Measurements from ENCODE around the gene CIC. TPM values are rescaled to one million over a fixed set of nuclear protein-coding genes. Genes with fewer than 3 reads are reported as not detected.
"Not testable (repeated sequence)": the region's sequence is repeated elsewhere in the genome, so short reads cannot be mapped to it uniquely, and the experiment has no call there.

Gene CIC
- total and polyA plus RNA-seq, 2 of the 13 experiments (the other 11 are each of a cell fraction or from before 2014, with no cell fraction given) = 5.9 to 8.0 TPM

- no TSS peak for BruUV-seq (replicated peaks)
- DNase-seq (ENCODE audit: low spot score) = no peak
- Histone ChIP-seq H3K27ac (ENCODE audit: extremely low read length, insufficient read depth, low read length) (no peak overlapping the region), H2AFZ (ENCODE audit: low read length) (no peak overlapping the region), H3K27me3 (ENCODE audit: control insufficient read depth in 1 of 2, insufficient read depth in 2 of 2, low read length in 2 of 2) (no peaks in the 10 kb centered on the region; a peak in 1 of 5 replicates), H3K4me3 (replicated peaks in 1 of 3; ENCODE audit: insufficient read depth in 1 of 3, low read depth in 2 of 3, low read length in 3 of 3) (no peak overlapping the region), H3K9ac (ENCODE audit: insufficient read depth, low read depth, low read length) (no peak overlapping the region), H3K9me3 (ENCODE audit: low read length) (no peaks in the 10 kb centered on the region), H3K4me2 (ENCODE audit: low read depth, low read length) (no peak overlapping the region), H4K20me1 (ENCODE audit: insufficient read depth, low read length) (no peaks in the 10 kb centered on the region), H3K36me3 (replicated peaks in 1 of 2; ENCODE audit: control insufficient read depth in 1 of 2, insufficient read depth in 2 of 2, low read length in 2 of 2) (peaks cover 2 to 9% of the 10 kb centered on the region in 2 experiments; a peak in 3 of 5 replicates), H3K4me1 (ENCODE audit: insufficient read depth, low read length) (peaks cover 36% of the 10 kb centered on the region), H3K79me2 (ENCODE audit: insufficient read depth, low read length) (peaks cover 21% of the 10 kb centered on the region)
- no peak for TF ChIP-seq TCF12 (IDR thresholded peaks at IDR 0.05)
- no peak for TF ChIP-seq TCF12 (CRISPR knock-in tag; IDR thresholded peaks at IDR 0.05)
- no peak for TF ChIP-seq FOXA1 (IDR thresholded peaks at IDR 0.05)
- TF ChIP-seq FOXA1 (CRISPR knock-in tag; IDR thresholded peaks at IDR 0.05) = no peak
- TF ChIP-seq NR2F1 (CRISPR knock-in tag; IDR thresholded peaks at IDR 0.05) = no peak
- no peak for TF ChIP-seq GTF3A (CRISPR knock-in tag; conservative IDR thresholded peaks at IDR 0.05)
- TF ChIP-seq MEF2D (CRISPR knock-in tag; IDR thresholded peaks at IDR 0.05) = no peak
- TF ChIP-seq SRSF9 (IDR thresholded peaks at IDR 0.05; ENCODE audit: borderline replicate concordance, insufficient read depth, low read depth, low read length, poor library complexity, severe bottlenecking) = no peak
- TF ChIP-seq ZNF547 (CRISPR knock-in tag; IDR thresholded peaks at IDR 0.05) = no peak
- TF ChIP-seq GFI1 (CRISPR knock-in tag; IDR thresholded peaks at IDR 0.05; ENCODE audit: borderline replicate concordance) = no peak
- no peak for TF ChIP-seq FOSL2 (CRISPR knock-in tag; IDR thresholded peaks at IDR 0.05)
- TF ChIP-seq ZNF296 (CRISPR knock-in tag; conservative IDR thresholded peaks at IDR 0.05) = no peak
- TF ChIP-seq ZNF83 (CRISPR knock-in tag; IDR thresholded peaks at IDR 0.05; ENCODE audit: borderline replicate concordance) = no peak
- in situ Hi-C loops (cut with HindIII; ENCODE audit: extremely low pct_ligation_motif_present, low pct_unique_long_range_greater_than_20kb) = no loop called here
- ATAC-seq = no peak
- no peak for FAIRE-seq
- WGBS (ENCODE audit: low lambda C conversion rate) = 74% methylated on average over 2 of the region's 2 CpGs
- ChIA-PET POLR2A (no interaction called here), CTCF (ENCODE audit: low intra/inter-chr PET ratio, low total read pairs) (no interaction called here)
- intact Hi-C loops (cut with micrococcal nuclease; ENCODE audit: unreplicated experiment) = no loop called here
Observed at GRCh38 chr19:42330241-42330711, 61.2 kb downstream of the CIC start.

- Histone ChIP-seq H3K36me3 (replicated peaks in 1 of 2; ENCODE audit: control insufficient read depth in 1 of 2, insufficient read depth in 2 of 2, low read length in 2 of 2) (peaks cover 4 to 13% of the 10 kb centered on the region in 2 experiments; a peak in 3 of 5 replicates), H3K4me1 (ENCODE audit: insufficient read depth, low read length) (peaks cover 35% of the 10 kb centered on the region), H3K79me2 (ENCODE audit: insufficient read depth, low read length) (peaks cover 15% of the 10 kb centered on the region)
- H3K9me3 ChIP-seq (ENCODE audit: low read length); in situ Hi-C loops (cut with HindIII; ENCODE audit: extremely low pct_ligation_motif_present, low pct_unique_long_range_greater_than_20kb); H2AFZ ChIP-seq (ENCODE audit: low read length); DNase-seq (ENCODE audit: low spot score); CTCF ChIA-PET (ENCODE audit: low intra/inter-chr PET ratio, low total read pairs); intact Hi-C loops (cut with micrococcal nuclease; ENCODE audit: unreplicated experiment); H4K20me1 ChIP-seq (ENCODE audit: insufficient read depth, low read length); H3K9ac ChIP-seq (ENCODE audit: insufficient read depth, low read depth, low read length); BruUV-seq (replicated peaks); ATAC-seq; H3K27me3 ChIP-seq (ENCODE audit: control insufficient read depth in 1 of 2, insufficient read depth in 2 of 2, low read length in 2 of 2); H3K4me3 ChIP-seq (replicated peaks in 1 of 3; ENCODE audit: insufficient read depth in 1 of 3, low read depth in 2 of 3, low read length in 3 of 3); H3K27ac ChIP-seq (ENCODE audit: extremely low read length, insufficient read depth, low read length); POLR2A ChIA-PET; FAIRE-seq; H3K4me2 ChIP-seq (ENCODE audit: low read depth, low read length): not testable (repeated sequence)
- WGBS (ENCODE audit: low lambda C conversion rate) = 90% methylated on average over 3 of the region's 3 CpGs
Observed at GRCh38 chr19:42331333-42331732, 62.3 kb downstream of the CIC start.
